Activated T-helper 1 cell treated with anti-CD3 and anti-CD28 coated beads, Interleukin-12 subunit alpha, Interleukin-12 subunit beta, Interleukin-2, Interleukin-4 antibody, amounts not matched to agents 30 ng/mL and 10 ng/mL and 1 ng/mL, durations not matched to agents 14 hours and 24 hours and 36 hours (primary cell): ENCODE data around the gene ESYT2. TPM values are rescaled to one million over a fixed set of nuclear protein-coding genes. Genes with fewer than 3 reads are reported as not detected.

Experiments
- DNase-seq: peaks from one replicate; pipeline ENCODE4 v3.0.0; 2021; ENCODE audit warnings: low spot score
- H3K27ac Mint-ChIP-seq: one replicate; pipeline ENCODE4 v1.8.0; 2021; ENCODE audit warnings: mild to moderate bottlenecking, mixed read lengths
- H3K27me3 Mint-ChIP-seq: one replicate; pipeline ENCODE4 v1.8.0; 2022; ENCODE audit warnings: mild to moderate bottlenecking, moderate library complexity, mixed read lengths; ENCODE audit not compliant: insufficient read depth
- H3K36me3 Mint-ChIP-seq: one replicate; pipeline ENCODE4 v1.8.0; 2021; ENCODE audit warnings: low read depth, mixed read lengths
- H3K4me1 Mint-ChIP-seq: one replicate; pipeline ENCODE4 v1.8.0; 2021; ENCODE audit warnings: low read depth, mixed read lengths
- H3K4me3 Mint-ChIP-seq: one replicate; pipeline ENCODE4 v1.8.0; 2021; ENCODE audit warnings: mild to moderate bottlenecking, moderate library complexity, mixed read lengths
- H3K9me3 Mint-ChIP-seq: one replicate; pipeline ENCODE4 v1.8.0; 2021; ENCODE audit warnings: mixed read lengths
- intact Hi-C: fragments of 100-400 bp; cut with micrococcal nuclease; formaldehyde crosslinking; loops from one replicate; pipeline ENCODE4 v1.15.1; 2024
- total RNA-seq: library from RNA; stranded (reverse); gene quantifications from 2 replicates; pipeline ENCODE4 v1.2.3, GENCODE V29; 2022

ESYT2 gene
- total RNA-seq, 1 donor from 2014 or later = 59.1 TPM

DNA sequence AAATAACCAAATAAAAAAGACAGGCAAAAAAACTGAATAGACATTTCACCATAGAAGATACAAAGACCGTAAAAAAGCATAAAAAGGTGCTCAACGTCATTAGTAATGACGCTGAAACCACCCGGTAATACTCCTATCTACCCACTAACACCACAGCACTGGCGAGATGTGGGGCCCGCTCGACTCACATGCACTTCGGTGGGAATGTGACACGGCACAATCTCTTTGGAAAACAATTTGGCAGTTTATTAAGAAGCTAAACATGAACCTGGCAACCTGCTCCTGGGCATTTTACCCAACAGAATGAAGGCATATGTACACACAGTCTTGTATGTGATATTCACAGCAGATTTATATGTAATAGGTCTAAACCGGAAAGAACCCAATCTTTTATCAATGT, 81.9 kb downstream of the ESYT2 start:
- no peaks in the 10 kb centered on the region for H3K4me1 Mint-ChIP-seq
- H3K27me3 Mint-ChIP-seq = no peaks in the 10 kb centered on the region
- intact Hi-C loops = no loop called here
- H3K27ac Mint-ChIP-seq = no peak overlapping the region
- no peak overlapping the region for H3K4me3 Mint-ChIP-seq
- H3K36me3 Mint-ChIP-seq = peaks cover 34% of the 10 kb centered on the region
- H3K9me3 Mint-ChIP-seq = no peaks in the 10 kb centered on the region
- DNase-seq = no peak

DNA sequence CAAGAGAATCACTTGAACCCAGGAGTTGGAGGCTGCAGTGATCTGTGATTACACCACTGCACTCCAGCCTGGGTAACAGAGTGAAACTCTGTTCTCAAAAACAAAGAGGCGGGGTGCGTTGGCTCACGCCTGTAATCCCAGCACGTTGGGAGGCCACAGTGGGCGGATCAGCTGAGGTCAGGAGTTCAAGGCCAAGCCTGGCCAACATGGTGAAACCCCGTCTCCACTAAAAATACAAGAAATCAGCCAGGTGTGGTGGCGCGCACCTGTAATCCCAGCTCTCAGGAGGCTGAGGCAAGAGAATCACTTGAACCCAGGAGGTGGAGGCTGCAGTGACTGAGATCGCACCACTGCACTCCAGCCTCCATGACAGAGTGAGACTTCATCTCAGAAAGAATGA, 82.4 kb downstream of the ESYT2 start:
- Mint-ChIP-seq H3K9me3 (no peaks in the 10 kb centered on the region), H3K4me1 (no peaks in the 10 kb centered on the region), H3K4me3 (no peak overlapping the region), H3K36me3 (peaks cover 36% of the 10 kb centered on the region), H3K27me3 (no peaks in the 10 kb centered on the region), H3K27ac (no peak overlapping the region)
- intact Hi-C loops = no loop called here
- no peak for DNase-seq

GRCh38 chr7:158745057-158745715, 84.1 kb downstream of the ESYT2 start:
- H3K36me3 Mint-ChIP-seq = peaks cover 44% of the 10 kb centered on the region
- no peak for DNase-seq
- no peak overlapping the region for H3K27ac Mint-ChIP-seq
- no peak overlapping the region for H3K4me3 Mint-ChIP-seq
- no peaks in the 10 kb centered on the region for H3K27me3 Mint-ChIP-seq
- no peaks in the 10 kb centered on the region for H3K9me3 Mint-ChIP-seq
- H3K4me1 Mint-ChIP-seq = no peaks in the 10 kb centered on the region
- intact Hi-C loops = no loop called here

GRCh38 chr7:158744070-158744469, 85.2 kb downstream of the ESYT2 start:
- no peak overlapping the region for H3K27ac Mint-ChIP-seq
- no peaks in the 10 kb centered on the region for H3K4me1 Mint-ChIP-seq
- no peaks in the 10 kb centered on the region for H3K27me3 Mint-ChIP-seq
- no peaks in the 10 kb centered on the region for H3K9me3 Mint-ChIP-seq
- intact Hi-C loops = no loop called here
- peaks cover 49% of the 10 kb centered on the region for H3K36me3 Mint-ChIP-seq
- no peak for DNase-seq
- no peak overlapping the region for H3K4me3 Mint-ChIP-seq

DNA sequence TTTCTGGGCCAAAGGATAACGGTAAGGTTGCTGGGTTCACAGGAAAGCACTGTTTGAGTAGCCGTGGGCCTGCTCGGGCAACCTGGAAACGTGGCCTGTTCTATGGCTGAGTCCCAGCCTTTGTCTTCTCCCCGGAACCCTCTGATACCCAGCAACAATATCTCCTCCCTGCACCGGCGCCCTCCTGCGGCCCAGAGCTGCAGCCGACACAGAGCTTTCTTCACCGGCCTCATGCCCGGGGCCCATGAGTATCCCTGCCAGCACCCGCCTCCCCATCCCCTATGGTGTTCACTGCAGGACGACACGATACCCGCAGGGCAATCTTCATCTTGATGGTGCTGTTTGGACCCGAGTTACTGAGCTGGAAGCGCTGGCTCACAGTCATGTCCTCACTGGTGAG, 86.1 kb downstream of the ESYT2 start:
- no peak for DNase-seq
- intact Hi-C loops = no loop called here
- no peaks in the 10 kb centered on the region for H3K4me1 Mint-ChIP-seq
- peaks cover 57% of the 10 kb centered on the region for H3K36me3 Mint-ChIP-seq
- no peaks in the 10 kb centered on the region for H3K27me3 Mint-ChIP-seq
- no peak overlapping the region for H3K4me3 Mint-ChIP-seq
- H3K9me3 Mint-ChIP-seq = no peaks in the 10 kb centered on the region
- peak overlapping the region; percentile 55 for H3K27ac Mint-ChIP-seq

GRCh38 chr7:158742065-158742821, 87.1 kb downstream of the ESYT2 start:
- intact Hi-C loops = no loop called here
- Mint-ChIP-seq H3K27ac (no peak overlapping the region), H3K27me3 (no peaks in the 10 kb centered on the region), H3K4me1 (no peaks in the 10 kb centered on the region), H3K9me3 (no peaks in the 10 kb centered on the region), H3K36me3 (peaks cover 53% of the 10 kb centered on the region), H3K4me3 (no peak overlapping the region)
- no peak for DNase-seq

GRCh38 chr7:158741294-158741666, 88.0 kb downstream of the ESYT2 start:
- Mint-ChIP-seq H3K27ac (no peak overlapping the region), H3K4me1 (no peaks in the 10 kb centered on the region), H3K27me3 (no peaks in the 10 kb centered on the region), H3K9me3 (no peaks in the 10 kb centered on the region), H3K36me3 (peaks cover 56% of the 10 kb centered on the region), H3K4me3 (no peak overlapping the region)
- no peak for DNase-seq
- intact Hi-C loops = no loop called here

GRCh38 chr7:158740657-158741293, 88.5 kb downstream of the ESYT2 start:
- intact Hi-C loops = no loop called here
- H3K36me3 Mint-ChIP-seq = peaks cover 58% of the 10 kb centered on the region
- H3K27ac Mint-ChIP-seq = no peak overlapping the region
- H3K9me3 Mint-ChIP-seq = no peaks in the 10 kb centered on the region
- H3K4me3 Mint-ChIP-seq = no peak overlapping the region
- H3K27me3 Mint-ChIP-seq = no peaks in the 10 kb centered on the region
- H3K4me1 Mint-ChIP-seq = no peaks in the 10 kb centered on the region
- no peak for DNase-seq

DNA sequence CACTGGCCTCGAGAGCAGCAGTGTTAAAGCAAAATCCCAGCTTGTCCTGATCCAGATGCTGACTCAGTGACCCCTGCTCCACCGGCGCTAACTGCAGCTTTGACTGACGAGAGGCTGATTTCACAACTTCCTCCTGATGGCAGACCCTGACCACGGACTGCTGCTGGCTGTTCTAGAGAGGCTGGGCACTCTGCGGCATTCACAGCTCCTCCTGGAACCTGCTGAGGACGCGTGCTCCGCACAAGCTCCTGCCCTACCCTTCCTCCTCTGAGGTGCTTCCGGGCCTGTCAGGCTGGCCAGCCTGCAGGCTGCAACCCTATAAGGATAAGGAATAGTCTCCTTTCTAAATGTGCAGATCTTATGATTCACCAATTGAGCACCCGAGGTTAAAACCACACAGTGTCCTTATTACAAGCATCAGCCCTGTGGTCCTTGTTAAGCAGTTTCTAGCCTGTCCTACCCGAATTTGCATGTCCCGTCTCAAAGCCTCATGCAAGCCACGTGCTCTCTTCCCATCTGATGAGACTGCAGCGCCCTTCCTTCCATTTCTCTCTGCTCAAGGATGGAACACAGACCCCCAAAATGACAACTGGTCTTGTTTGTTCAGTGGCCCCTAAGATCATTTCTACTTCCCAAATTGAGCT, 89.2 kb downstream of the ESYT2 start:
- Mint-ChIP-seq H3K4me1 (no peaks in the 10 kb centered on the region), H3K36me3 (peaks cover 57% of the 10 kb centered on the region), H3K27me3 (no peaks in the 10 kb centered on the region), H3K4me3 (no peak overlapping the region), H3K9me3 (no peaks in the 10 kb centered on the region), H3K27ac (no peak overlapping the region)
- intact Hi-C loops = no loop called here
- no peak for DNase-seq

- Mint-ChIP-seq H3K4me3 (no peak overlapping the region), H3K27me3 (no peaks in the 10 kb centered on the region), H3K27ac (no peak overlapping the region)
Measured at GRCh38 chr7:158738841-158739240, 90.5 kb downstream of the ESYT2 start.

DNA sequence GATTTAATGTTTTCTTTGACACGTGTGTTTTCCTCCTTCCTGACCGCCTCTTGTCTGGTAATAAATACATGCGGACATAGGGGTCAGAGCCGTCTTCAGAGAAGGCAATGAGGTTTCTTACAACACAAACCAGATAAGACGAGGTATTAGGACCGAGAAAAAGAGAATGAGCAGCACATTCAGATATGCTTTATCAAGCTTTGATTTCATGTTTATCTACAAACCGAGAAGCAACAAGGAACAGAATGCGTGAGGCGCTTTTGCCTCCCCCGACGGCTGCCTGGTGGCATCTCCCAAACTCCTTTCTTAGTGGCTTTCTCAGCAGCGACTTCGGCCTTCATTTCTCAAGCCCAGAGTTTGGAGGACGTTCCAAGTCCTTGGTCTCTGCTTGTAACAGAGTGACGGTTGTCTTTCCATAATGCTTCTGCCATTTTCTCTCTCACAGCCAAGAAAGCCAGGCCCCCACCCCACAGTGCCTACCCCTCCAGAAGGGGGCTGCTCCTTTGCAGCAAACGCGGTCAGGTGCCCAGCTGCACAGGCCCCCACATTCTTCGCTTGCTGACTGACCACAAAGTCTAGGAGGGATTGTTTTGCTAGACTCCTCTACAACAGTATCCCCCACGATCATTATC, 92.1 kb downstream of the ESYT2 start:
- no peak overlapping the region for H3K4me3 Mint-ChIP-seq
- H3K36me3 Mint-ChIP-seq = peaks cover 54% of the 10 kb centered on the region
- no peak for DNase-seq
- H3K9me3 Mint-ChIP-seq = no peaks in the 10 kb centered on the region
- intact Hi-C loops = no loop called here
- no peaks in the 10 kb centered on the region for H3K27me3 Mint-ChIP-seq
- no peaks in the 10 kb centered on the region for H3K4me1 Mint-ChIP-seq
- no peak overlapping the region for H3K27ac Mint-ChIP-seq

More at GRCh38 chr7:158738841-158739240, 90.5 kb downstream of the ESYT2 start:
- H3K4me1 Mint-ChIP-seq = no peaks in the 10 kb centered on the region
- peaks cover 61% of the 10 kb centered on the region for H3K36me3 Mint-ChIP-seq
- H3K9me3 Mint-ChIP-seq = no peaks in the 10 kb centered on the region
- DNase-seq = no peak
- intact Hi-C loops = no loop called here

DNA sequence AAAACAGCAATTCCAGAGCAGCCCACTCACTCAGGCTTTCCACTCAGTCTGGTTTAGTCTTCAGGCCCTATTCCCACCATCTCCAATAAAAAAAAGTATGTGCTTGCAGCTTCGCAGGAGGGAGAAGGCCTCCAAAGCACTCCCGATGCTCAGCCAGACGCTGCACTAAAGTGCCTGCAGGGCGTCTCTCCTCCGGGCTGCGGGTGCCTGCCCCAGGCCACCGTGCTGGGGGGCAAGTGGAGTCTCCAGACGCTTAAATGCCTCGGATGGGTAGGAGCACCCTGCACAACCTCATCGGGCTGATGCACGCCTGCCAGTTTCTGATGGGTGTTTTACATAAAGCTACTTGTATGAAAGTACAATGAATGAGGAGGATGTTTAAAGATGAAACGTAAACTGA, 93.4 kb downstream of the ESYT2 start:
- Mint-ChIP-seq H3K36me3 (peaks cover 53% of the 10 kb centered on the region), H3K4me1 (no peaks in the 10 kb centered on the region), H3K4me3 (no peak overlapping the region), H3K9me3 (no peaks in the 10 kb centered on the region), H3K27ac (no peak overlapping the region), H3K27me3 (no peaks in the 10 kb centered on the region)
- no peak for DNase-seq
- intact Hi-C loops = no loop called here
